ENCODE results near the gene TFCP2. TPM values are rescaled to one million over a fixed set of nuclear protein-coding genes. Genes with fewer than 3 reads are reported as not detected.

TFCP2 gene
- total and polyA plus RNA-seq, 2 of the 13 experiments (the other 11 are each of a cell fraction or from before 2014, with no cell fraction given) = 7.6 to 10.0 TPM

DNA sequence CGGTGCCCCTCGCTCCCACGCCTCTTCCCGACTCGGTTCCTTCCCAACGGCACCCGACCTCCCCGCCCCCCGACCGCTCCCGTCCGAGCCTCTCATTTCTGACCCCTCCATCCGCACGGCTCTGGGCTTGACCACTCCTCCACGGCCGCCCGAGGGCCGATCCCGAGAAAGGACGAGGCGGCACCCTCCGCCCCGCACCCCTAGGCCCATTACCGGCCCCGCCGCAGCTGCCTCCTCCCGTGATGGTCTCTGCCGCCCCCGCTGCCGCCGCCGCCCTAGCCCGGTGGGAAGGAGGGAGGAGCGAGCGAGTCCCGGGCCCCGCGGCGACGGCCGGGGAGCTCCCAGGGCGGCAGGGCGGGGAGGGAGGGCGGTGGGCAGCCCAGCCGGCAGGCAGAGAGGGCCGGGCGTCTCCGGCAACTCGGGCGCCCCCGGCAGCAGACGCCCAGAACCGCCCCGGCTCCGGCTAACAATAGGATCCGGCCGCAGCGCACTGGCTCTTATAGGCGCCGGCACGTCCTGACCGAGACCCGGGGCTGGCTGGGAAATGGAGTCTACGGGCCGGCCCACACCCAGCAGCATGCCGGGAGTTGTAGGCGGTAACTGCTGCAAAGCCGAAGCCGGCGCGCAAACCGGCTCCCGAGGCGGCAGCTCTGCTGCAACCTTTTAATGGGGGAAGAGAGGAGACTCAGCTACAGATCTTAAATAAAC, 89.7 kb downstream of the TFCP2 start, which contains the start of gene CSRNP2 (continued):
- TF ChIP-seq, protein P1, sequence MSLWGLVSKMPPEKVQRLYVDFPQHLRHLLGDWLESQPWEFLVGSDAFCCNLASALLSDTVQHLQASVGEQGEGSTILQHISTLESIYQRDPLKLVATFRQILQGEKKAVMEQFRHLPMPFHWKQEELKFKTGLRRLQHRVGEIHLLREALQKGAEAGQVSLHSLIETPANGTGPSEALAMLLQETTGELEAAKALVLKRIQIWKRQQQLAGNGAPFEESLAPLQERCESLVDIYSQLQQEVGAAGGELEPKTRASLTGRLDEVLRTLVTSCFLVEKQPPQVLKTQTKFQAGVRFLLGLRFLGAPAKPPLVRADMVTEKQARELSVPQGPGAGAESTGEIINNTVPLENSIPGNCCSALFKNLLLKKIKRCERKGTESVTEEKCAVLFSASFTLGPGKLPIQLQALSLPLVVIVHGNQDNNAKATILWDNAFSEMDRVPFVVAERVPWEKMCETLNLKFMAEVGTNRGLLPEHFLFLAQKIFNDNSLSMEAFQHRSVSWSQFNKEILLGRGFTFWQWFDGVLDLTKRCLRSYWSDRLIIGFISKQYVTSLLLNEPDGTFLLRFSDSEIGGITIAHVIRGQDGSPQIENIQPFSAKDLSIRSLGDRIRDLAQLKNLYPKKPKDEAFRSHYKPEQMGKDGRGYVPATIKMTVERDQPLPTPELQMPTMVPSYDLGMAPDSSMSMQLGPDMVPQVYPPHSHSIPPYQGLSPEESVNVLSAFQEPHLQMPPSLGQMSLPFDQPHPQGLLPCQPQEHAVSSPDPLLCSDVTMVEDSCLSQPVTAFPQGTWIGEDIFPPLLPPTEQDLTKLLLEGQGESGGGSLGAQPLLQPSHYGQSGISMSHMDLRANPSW (CRISPR knock-in tag; IDR thresholded peaks at IDR 0.05; ENCODE audit: borderline replicate concordance) = no peak
- TF ChIP-seq NFATC3 (CRISPR knock-in tag; IDR thresholded peaks at IDR 0.05) (no peak), HOXD1 (CRISPR knock-in tag; IDR thresholded peaks at IDR 0.05) (peak; percentile 32; the same call in 1 of the 2 replicates), ZNF556 (CRISPR knock-in tag; IDR thresholded peaks at IDR 0.05; ENCODE audit: borderline replicate concordance) (peak; percentile 85; the same call in 1 of the 2 replicates), ZNF292 (CRISPR knock-in tag; IDR thresholded peaks at IDR 0.05; ENCODE audit: borderline replicate concordance, low read depth) (peak; percentile 29; the same call in 1 of the 2 replicates), TBP (CRISPR knock-in tag; IDR thresholded peaks at IDR 0.05) (no peak), AKAP8 (CRISPR knock-in tag; IDR thresholded peaks at IDR 0.05) (peak; percentile 78; the same call in 1 of the 2 replicates), THAP11 (CRISPR knock-in tag; IDR thresholded peaks at IDR 0.05) (peak; percentile 99), HCFC1 (IDR thresholded peaks at IDR 0.05; ENCODE audit: low read depth, low read length) (peak; percentile 90), MEF2D (CRISPR knock-in tag; IDR thresholded peaks at IDR 0.05) (peak; percentile 65; the same call in 1 of the 2 replicates)
- TF ChIP-seq, protein P2, sequence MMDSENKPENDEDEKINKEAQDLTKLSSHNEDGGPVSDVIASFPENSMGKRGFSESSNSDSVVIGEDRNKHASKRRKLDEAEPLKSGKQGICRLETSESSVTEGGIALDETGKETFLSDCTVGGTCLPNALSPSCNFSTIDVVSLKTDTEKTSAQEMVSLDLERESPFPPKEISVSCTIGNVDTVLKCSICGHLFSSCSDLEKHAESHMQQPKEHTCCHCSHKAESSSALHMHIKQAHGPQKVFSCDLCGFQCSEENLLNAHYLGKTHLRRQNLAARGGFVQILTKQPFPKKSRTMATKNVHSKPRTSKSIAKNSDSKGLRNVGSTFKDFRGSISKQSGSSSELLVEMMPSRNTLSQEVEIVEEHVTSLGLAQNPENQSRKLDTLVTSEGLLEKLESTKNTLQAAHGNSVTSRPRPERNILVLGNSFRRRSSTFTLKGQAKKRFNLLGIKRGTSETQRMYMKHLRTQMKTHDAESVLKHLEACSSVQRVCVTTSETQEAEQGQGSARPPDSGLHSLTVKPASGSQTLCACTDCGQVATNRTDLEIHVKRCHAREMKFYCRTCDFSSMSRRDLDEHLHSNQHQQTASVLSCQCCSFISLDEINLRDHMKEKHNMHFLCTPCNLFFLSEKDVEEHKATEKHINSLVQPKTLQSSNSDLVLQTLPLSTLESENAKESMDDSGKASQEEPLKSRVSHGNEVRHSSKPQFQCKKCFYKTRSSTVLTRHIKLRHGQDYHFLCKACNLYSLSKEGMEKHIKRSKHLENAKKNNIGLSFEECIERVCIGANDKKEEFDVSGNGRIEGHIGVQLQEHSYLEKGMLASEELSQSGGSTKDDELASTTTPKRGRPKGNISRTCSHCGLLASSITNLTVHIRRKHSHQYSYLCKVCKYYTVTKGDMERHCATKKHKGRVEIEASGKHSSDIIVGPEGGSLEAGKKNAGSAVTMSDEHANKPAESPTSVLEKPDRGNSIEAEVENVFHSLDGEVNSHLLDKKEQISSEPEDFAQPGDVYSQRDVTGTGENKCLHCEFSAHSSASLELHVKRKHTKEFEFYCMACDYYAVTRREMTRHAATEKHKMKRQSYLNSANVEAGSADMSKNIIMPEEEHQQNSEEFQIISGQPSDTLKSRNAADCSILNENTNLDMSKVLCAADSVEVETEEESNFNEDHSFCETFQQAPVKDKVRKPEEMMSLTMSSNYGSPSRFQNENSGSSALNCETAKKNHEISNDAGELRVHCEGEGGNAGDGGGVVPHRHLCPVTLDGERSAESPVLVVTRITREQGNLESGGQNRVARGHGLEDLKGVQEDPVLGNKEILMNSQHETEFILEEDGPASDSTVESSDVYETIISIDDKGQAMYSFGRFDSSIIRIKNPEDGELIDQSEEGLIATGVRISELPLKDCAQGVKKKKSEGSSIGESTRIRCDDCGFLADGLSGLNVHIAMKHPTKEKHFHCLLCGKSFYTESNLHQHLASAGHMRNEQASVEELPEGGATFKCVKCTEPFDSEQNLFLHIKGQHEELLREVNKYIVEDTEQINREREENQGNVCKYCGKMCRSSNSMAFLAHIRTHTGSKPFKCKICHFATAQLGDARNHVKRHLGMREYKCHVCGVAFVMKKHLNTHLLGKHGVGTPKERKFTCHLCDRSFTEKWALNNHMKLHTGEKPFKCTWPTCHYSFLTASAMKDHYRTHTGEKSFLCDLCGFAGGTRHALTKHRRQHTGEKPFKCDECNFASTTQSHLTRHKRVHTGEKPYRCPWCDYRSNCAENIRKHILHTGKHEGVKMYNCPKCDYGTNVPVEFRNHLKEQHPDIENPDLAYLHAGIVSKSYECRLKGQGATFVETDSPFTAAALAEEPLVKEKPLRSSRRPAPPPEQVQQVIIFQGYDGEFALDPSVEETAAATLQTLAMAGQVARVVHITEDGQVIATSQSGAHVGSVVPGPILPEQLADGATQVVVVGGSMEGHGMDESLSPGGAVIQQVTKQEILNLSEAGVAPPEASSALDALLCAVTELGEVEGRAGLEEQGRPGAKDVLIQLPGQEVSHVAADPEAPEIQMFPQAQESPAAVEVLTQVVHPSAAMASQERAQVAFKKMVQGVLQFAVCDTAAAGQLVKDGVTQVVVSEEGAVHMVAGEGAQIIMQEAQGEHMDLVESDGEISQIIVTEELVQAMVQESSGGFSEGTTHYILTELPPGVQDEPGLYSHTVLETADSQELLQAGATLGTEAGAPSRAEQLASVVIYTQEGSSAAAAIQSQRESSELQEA (CRISPR knock-in tag; IDR thresholded peaks at IDR 0.05; ENCODE audit: not compliant biosample characterization) = peak; percentile 38
- TF ChIP-seq, protein P3, sequence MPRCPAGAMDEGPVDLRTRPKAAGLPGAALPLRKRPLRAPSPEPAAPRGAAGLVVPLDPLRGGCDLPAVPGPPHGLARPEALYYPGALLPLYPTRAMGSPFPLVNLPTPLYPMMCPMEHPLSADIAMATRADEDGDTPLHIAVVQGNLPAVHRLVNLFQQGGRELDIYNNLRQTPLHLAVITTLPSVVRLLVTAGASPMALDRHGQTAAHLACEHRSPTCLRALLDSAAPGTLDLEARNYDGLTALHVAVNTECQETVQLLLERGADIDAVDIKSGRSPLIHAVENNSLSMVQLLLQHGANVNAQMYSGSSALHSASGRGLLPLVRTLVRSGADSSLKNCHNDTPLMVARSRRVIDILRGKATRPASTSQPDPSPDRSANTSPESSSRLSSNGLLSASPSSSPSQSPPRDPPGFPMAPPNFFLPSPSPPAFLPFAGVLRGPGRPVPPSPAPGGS (CRISPR knock-in tag; IDR thresholded peaks at IDR 0.05) = no peak; the same call in 1 of the 2 replicates

Data from HepG2 (cell line).